Bronchial epithelial cell (primary cell): Measurements from ENCODE around the gene CCDC15. TPM values are rescaled to one million over a fixed set of nuclear protein-coding genes. Genes with fewer than 3 reads are reported as not detected.

ENCODE experiments used
- DNase-seq: peaks from one replicate; pipeline ENCODE4 v3.0.0-alpha.2; 2010; ENCODE audit warnings: low read depth
- FAIRE-seq: peaks from 2 replicates; lab custom pipeline; 2011; peaks lifted over from hg19 to GRCh38; lab: Jason Lieb, UNC
- H3K27me3 ChIP-seq: 2 replicates; pipeline ENCODE4 v1.5.1; 2011; ENCODE audit warnings: low read length; ENCODE audit not compliant: control insufficient read depth, insufficient read depth
- H3K36me3 ChIP-seq: 2 replicates; pipeline ENCODE4 v1.5.1; 2011; ENCODE audit warnings: low read length; ENCODE audit not compliant: control insufficient read depth, insufficient read depth
- H3K4me3 ChIP-seq: 2 replicates; pipeline ENCODE4 v1.5.1; 2011; ENCODE audit warnings: mild to moderate bottlenecking, low read depth, low read length, control low read depth
- total RNA-seq: library from RNA; depleted of rRNA; stranded (reverse); fragments of >200 nt; gene quantifications from 2 replicates; pipeline ENCODE4 v1.2.1, GENCODE V29; 2014
- TF ChIP-seq, protein P1 (sequence below): IDR thresholded peaks from 2 replicates; pipeline ENCODE4 v1.5.1; 2011; ENCODE audit warnings: mild to moderate bottlenecking, moderate library complexity, low read length, control low read depth, inconsistent platforms; ENCODE audit not compliant: insufficient read depth, severe bottlenecking

CCDC15 gene
- total RNA-seq, 1 donor from 2014 or later: 1.1 TPM

DNA sequence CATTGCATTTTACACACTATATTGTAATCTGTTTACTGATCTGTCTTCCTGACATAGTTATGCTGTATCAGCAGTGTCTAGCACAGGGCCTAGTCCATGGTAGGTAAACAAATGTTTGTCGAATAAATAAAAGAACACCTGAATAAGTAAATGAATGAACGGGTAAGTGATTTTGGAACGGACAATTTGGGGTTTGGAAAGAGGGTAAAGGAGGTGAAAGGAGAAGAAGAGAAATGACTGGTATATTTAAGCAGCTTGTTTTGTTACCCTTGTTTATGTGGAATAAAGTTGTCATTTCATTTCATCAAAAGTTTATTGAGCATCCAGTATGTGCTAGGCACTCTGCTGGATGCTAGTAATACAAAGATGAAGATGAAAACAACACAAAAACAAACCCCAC is 35.1 kb upstream of the CCDC15 start, which contains the start of gene HEPN1:
HEPN1 (plus strand) TSS at position 301 of the 400 bp plus-strand sequence.
- FAIRE-seq (no peak), DNase-seq (no peak)
- Histone ChIP-seq H3K36me3 (no peaks in the 10 kb centered on the region), H3K4me3 (no peak within 1 kb of the TSS), H3K27me3 (no peaks in the 10 kb centered on the region)
- TF ChIP-seq, protein P1, sequence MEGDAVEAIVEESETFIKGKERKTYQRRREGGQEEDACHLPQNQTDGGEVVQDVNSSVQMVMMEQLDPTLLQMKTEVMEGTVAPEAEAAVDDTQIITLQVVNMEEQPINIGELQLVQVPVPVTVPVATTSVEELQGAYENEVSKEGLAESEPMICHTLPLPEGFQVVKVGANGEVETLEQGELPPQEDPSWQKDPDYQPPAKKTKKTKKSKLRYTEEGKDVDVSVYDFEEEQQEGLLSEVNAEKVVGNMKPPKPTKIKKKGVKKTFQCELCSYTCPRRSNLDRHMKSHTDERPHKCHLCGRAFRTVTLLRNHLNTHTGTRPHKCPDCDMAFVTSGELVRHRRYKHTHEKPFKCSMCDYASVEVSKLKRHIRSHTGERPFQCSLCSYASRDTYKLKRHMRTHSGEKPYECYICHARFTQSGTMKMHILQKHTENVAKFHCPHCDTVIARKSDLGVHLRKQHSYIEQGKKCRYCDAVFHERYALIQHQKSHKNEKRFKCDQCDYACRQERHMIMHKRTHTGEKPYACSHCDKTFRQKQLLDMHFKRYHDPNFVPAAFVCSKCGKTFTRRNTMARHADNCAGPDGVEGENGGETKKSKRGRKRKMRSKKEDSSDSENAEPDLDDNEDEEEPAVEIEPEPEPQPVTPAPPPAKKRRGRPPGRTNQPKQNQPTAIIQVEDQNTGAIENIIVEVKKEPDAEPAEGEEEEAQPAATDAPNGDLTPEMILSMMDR: no peak

DNA sequence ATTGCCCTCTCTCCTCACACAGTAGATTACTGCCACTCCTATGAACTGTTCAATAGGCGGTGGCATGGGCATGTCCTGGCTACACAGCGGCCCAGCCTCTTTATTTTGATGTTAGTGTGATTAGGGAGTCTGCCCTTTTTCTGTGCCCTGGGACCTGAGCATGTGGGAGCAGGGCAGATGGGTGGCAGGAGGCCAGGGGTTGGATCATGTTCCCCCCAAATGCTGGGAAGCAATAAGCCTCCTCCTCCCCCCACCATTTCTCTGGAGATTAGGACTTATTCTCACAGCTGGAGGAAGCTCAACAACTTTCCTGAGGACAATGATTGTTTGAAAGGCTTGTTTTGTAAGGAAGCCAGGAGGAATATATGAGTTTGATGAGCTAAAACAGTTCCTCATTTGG is 34.1 kb upstream of the CCDC15 start:
- DNase-seq (no peak), FAIRE-seq (no peak)
- Histone ChIP-seq H3K4me3 (no peak overlapping the region), H3K27me3 (no peaks in the 10 kb centered on the region), H3K36me3 (no peaks in the 10 kb centered on the region)
- TF ChIP-seq, protein P1: no peak

DNA sequence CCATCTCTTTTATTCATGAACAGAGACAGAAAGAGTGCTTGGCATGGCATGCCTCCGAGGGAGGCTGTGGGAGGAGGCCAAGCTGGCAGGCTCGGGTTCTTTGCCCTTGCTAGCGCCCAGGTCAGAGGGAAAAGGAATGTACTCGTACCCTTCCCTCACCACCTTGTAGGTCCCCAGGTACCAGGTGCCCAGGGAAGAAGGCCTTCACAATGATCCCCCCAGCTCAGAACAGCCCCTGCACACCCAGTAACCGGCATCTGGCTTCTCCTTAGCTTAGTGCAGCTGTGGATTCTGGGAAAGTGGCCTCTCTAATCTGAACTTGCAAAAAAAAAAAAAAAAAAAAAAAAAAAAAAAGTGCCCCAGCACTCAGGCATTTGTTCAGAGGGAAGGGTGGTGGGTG is 33.6 kb upstream of the CCDC15 start:
- H3K36me3 ChIP-seq: no peaks in the 10 kb centered on the region
- H3K4me3 ChIP-seq: no peak overlapping the region
- no peak for DNase-seq
- H3K27me3 ChIP-seq: no peaks in the 10 kb centered on the region
- FAIRE-seq: no peak
- TF ChIP-seq, protein P1: no peak

DNA sequence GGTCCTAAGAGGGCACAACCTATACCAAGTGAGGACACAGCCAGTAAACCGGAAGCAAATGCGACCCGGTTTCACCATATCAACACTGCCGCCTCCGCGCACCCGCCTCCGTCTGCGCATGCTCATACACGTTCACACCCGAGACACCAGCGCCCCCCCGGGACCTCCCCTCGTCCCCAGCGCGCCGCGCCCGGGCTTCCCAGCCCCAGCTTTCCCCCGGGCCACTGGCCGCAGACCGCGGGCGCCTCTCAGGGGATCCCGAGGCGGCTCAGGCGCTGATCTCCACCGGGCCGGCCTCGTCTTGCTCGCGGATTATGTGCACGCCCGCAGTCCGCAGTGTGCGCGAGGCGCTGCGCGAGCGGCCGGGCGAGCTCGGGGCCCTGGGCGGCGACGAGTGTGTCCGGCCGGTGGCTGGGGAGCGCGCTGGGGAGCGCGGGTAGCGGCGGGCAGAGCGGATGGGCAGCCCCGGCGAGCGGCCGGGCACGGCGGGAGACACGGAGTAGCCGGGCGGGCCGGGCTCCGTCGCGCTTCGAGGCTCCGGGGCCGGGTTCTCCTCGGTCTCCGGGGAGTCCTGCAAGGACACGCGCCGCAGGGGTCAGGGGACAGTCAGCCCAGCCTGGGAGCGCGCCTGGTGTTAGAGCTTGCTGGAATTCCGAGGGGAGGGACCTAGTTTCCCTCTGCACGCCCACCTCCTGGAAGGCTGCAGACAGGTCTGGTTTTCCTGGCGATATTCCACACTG is 33.0 kb upstream of the CCDC15 start:
- H3K36me3 ChIP-seq: no peaks in the 10 kb centered on the region
- no peaks in the 10 kb centered on the region for H3K27me3 ChIP-seq
- FAIRE-seq (no peak), DNase-seq (peak; percentile 29)
- TF ChIP-seq, protein P1: no peak
- peak overlapping the region; percentile 22 for H3K4me3 ChIP-seq

DNA sequence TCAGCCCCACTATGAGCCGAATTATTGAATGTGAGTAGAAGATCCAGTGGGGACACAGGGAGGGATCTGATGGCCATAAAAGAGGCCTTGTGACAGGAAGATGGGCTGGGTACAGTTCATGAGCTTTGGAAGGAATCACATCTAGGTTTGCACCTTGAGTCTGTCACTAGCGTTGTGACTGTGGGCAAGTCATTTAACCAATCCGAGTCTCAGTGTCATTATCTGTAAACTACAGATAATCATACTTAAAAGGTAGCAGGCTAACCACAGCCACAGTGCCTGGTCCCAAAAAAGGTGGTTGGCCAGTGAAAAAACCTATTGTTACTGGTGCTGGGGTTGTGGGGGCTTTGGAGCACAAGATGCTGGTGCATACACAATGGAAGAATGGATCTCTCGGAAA is 31.2 kb upstream of the CCDC15 start:
- no peak for DNase-seq
- FAIRE-seq: peak; percentile 75

More for the DNA sequence above, 31.2 kb upstream of the CCDC15 start:
- TF ChIP-seq, protein P1: no peak
- Histone ChIP-seq H3K36me3 (no peaks in the 10 kb centered on the region), H3K27me3 (no peaks in the 10 kb centered on the region), H3K4me3 (no peak overlapping the region)
